GM18951 (cell line): Measurements from ENCODE around the gene GNG8.

Experiments
- POLR2A ChIP-seq: IDR thresholded peaks from 4 replicates; pipeline ENCODE4 v1.6.1; 2011; ENCODE audit warnings: mild to moderate bottlenecking; ENCODE audit not compliant: insufficient read length, insufficient read depth; ENCODE audit errors: extremely low read depth
- in situ Hi-C: fragments of 300-500 bp; cut with MboI; formaldehyde crosslinking; loops from one replicate; pipeline ENCODE4 v1.12.0; 2022; ENCODE audit warnings: low sequenced_read_pairs, mixed read lengths, inconsistent platforms; ENCODE audit not compliant: unreplicated experiment

GNG8 gene

DNA sequence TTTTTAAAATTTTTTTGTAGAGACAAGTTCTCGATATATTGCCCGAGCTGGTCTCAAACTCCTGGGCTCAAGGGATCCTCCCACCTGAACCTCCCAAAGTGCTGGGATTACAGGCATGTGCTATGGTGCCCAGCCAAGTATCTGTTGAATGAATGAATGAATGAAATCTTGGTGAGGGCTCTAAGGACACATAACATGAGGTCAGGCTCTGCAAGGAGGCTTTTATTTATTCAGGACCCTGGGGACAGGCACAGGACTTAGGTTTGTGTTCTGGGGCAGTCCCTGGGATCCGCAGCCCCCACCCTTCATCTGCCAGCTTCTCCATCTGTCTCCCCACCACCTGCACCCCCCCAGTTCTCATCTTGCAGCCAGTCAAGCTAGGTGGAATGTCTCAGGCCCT, 15.7 kb downstream of the GNG8 start:
- TF ChIP-seq POLR2A: no peak

DNA sequence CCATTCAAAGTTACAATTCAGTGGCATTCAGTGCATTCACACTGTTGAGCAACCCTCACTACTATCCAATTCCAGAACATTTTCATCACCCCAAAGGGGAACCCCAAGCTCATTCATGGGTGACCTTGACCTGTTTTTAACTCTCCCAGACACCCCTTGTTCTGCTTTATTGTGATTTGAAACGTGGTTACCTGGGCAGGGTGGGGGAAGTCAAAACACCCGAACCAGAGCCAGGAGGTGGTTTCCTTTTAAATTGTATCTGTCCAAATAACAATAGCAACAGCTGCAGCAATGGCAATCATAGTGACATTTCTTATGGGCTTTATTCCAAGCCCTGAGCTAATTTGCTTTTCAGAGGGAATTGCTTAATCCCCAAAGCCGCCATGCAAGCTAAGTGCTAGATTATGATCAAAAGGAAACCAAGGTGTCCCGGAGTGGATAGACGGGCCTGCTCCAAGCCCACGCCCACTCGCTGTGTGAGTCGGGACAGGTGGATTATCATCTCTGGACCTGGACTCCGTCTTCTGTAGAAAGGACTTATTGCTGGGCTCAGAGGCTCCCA, 17.3 kb downstream of the GNG8 start:
- TF ChIP-seq POLR2A: no peak
- in situ Hi-C loops: no loop called here

More for the DNA sequence above, 15.7 kb downstream of the GNG8 start:
- in situ Hi-C loops: no loop called here

DNA sequence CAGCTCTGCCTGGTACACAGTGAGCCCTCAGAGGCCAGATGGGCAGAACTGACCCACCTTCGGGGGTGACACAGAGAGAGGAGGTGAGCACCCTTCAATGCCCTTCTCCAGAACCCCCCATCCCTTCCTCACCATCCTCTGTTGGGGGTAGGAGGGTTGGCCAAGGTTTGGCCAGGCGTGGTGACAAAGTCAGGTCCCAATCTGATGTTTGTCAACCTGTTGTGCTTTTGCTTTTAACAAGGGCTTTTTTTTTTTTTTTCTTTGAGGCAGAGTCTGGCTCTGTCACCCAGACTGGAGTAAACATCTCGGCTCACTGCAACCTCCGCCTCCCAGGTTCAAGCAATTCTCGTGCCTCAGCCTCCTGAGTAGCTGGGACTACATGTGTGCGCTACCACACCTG, 18.4 kb downstream of the GNG8 start:
- no peak for TF ChIP-seq POLR2A
- in situ Hi-C loops: no loop called here

DNA sequence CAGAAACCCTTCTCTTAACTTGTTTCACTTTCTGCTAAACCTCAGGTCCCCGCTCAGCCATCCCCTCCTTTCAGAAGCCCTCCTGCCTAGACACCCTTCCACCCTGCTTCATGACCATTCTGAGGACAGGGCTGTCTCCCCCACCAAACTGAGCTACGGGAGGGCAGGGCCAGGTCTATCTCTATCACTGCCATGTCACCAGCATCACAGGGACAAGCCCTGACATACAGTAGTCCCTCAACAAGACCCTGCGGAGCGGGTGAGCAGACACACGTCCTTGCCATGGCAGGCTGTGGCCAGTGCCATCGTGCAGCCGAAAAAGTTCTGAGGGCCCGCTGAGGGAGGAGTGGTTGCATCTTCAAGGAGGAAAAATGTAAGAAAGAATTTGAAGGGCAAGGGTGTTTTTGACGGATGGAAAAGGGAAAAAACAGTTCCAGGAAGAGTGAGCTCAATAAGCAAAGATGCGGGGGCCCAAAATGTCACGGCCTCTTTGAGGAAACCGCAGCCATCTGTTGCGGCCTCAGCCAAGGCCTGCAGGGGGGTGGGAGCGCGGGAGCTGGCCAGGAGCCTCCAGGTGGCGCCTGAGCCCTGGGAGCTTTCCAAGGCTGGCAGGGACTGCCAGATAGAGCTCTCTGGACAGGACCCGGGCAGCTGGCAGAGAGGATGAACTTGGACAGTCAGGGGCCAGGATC, 19.2 kb downstream of the GNG8 start:
- in situ Hi-C loops: no loop called here
- no peak for TF ChIP-seq POLR2A

- in situ Hi-C loops: no loop called here
These were observed 20.0 kb downstream of the GNG8 start for GRCh38 chr19:46615966-46616365.

GRCh38 chr19:46614114-46614722, 21.8 kb downstream of the GNG8 start:
- no peak for TF ChIP-seq POLR2A
- in situ Hi-C loops: no loop called here

More at GRCh38 chr19:46615966-46616365, 20.0 kb downstream of the GNG8 start:
- no peak for TF ChIP-seq POLR2A

GRCh38 chr19:46613525-46613924, 22.5 kb downstream of the GNG8 start:
- no peak for TF ChIP-seq POLR2A
- in situ Hi-C loops: no loop called here

DNA sequence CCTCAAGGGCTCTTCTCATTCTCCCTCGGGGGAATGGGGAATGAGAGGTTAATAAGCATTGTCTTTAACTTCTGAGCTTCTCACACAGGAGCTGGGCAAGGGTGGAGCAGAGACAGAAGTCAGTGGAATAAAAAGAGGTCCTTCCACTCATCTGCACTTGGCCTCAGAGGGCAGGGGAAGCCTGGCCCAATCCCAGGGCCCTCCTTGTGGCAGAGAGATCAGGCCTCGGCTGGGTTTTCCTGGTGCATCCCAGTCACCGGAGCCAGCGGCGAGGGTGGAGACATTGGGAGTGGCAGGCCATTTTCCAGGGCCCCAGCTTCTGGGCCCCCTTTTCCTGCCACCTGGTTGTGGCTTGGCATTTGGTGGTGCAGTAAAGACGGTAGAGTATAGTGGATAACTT, 24.2 kb downstream of the GNG8 start:
- in situ Hi-C loops: no loop called here
- TF ChIP-seq POLR2A: no peak

DNA sequence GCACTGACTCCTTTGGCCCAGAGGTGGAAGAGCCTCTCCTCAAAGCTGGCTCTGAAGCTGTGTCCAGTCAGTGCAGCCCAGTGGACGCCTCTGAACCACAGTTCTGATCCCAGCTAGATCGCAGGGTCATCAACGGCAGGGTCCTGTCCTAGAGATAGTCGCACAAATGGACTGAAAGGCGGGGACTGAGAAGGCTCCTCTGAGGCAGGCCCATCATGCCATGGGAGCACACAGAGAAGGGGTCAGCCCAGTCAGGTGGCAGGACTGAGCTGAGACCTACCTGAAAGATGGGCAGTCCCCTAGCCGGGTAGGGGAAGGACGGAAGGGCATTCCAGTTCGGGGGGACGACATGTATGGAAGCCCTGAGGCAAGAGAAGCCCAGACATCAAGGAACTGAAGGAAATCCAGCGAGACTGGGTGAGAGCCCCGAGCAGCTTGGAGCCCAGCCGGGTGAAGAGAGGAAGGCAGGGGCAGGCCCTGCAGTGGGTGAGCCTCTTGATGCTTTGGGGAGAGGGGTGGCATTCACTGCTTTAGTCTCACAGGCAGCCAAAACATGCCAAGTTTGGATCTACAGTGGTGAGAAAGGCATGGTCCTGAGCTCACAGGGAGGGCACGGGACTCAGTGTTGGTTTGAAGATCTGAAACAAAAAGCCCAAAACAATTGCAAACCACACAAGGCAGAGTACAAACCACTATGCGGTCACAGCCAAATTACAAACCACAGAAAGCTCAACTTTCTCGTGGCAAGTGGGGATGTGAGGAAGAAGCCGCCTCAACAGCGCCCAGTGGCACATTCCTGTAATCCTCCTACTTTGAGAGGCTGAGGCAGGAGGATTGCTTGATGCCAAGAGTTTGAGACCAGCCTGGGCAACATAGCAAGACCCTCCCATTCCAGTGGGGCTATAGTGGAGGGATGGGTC, 24.9 kb downstream of the GNG8 start:
- in situ Hi-C loops: no loop called here
- TF ChIP-seq POLR2A: no peak

- in situ Hi-C loops: no loop called here
- no peak for TF ChIP-seq POLR2A
These were observed 25.6 kb downstream of the GNG8 start for GRCh38 chr19:46610413-46610775.

- peak; percentile 14 for TF ChIP-seq POLR2A
- in situ Hi-C loops: no loop called here
These were observed 26.2 kb downstream of the GNG8 start for GRCh38 chr19:46609511-46610412.

DNA sequence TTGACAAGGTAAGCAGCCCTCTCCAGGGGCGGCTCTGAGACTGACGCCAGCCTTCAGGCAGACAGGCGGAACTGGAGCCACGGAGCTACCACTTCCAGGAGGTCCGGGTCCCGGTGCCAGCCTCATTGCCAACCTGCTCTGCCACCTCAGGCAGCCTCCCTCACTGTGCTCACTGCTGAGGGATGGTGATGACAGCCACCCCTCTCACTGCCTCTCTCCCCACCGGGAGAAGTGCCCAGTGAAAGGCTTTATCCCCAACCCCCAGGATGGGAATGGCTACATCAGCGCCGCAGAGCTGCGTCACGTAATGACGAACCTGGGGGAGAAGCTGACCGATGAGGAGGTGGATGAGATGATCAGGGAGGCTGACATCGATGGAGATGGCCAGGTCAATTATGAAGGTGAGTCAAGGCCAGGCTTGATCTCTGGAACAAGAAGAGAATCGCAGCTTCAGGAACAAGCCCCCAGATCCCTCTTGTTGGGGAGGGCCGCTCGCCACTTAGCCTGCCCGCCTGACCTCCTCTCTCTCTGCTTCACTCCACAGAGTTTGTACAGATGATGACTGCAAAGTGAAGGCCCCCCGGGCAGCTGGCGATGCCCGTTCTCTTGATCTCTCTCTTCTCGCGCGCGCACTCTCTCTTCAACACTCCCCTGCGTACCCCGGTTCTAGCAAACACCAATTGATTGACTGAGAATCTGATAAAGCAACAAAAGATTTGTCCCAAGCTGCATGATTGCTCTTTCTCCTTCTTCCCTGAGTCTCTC, 27.2 kb downstream of the GNG8 start:
- in situ Hi-C loops: no loop called here
- no peak for TF ChIP-seq POLR2A
